ENCODE measurements around the gene CSF3R. TPM values are rescaled to one million over a fixed set of nuclear protein-coding genes. Genes with fewer than 3 reads are reported as not detected.

CSF3R gene
- total RNA-seq, 1 donor from 2014 or later, result 0.54 TPM

GRCh38 chr1:36440646-36441045, 42.1 kb downstream of the CSF3R start:
- no peak overlapping the region for H3K4me3 Mint-ChIP-seq
- H3K4me1 Mint-ChIP-seq (ENCODE audit: low read depth), result no peaks in the 10 kb centered on the region
- H3K36me3 Mint-ChIP-seq (ENCODE audit: low read depth), result no peaks in the 10 kb centered on the region
- no peak for DNase-seq (ENCODE audit: low spot score)
- no peaks in the 10 kb centered on the region for H3K9me3 Mint-ChIP-seq
- peaks cover 12% of the 10 kb centered on the region for H3K27me3 Mint-ChIP-seq (ENCODE audit: insufficient read depth)
- no peak overlapping the region for H3K27ac Mint-ChIP-seq
- intact Hi-C loops (cut with micrococcal nuclease), result no loop called here

GRCh38 chr1:36440044-36440443, 42.7 kb downstream of the CSF3R start:
- no peak overlapping the region for H3K27ac Mint-ChIP-seq
- no peaks in the 10 kb centered on the region for H3K36me3 Mint-ChIP-seq (ENCODE audit: low read depth)
- DNase-seq (ENCODE audit: low spot score), result no peak
- H3K4me3 Mint-ChIP-seq, result no peak overlapping the region
- intact Hi-C loops (cut with micrococcal nuclease), result no loop called here
- peaks cover 12% of the 10 kb centered on the region for H3K27me3 Mint-ChIP-seq (ENCODE audit: insufficient read depth)
- no peaks in the 10 kb centered on the region for H3K9me3 Mint-ChIP-seq
- H3K4me1 Mint-ChIP-seq (ENCODE audit: low read depth), result no peaks in the 10 kb centered on the region

GRCh38 chr1:36438715-36439114, 44.0 kb downstream of the CSF3R start:
- Mint-ChIP-seq H3K4me1 (ENCODE audit: low read depth) (no peaks in the 10 kb centered on the region), H3K9me3 (no peaks in the 10 kb centered on the region), H3K4me3 (no peak overlapping the region), H3K27ac (no peak overlapping the region), H3K36me3 (ENCODE audit: low read depth) (no peaks in the 10 kb centered on the region), H3K27me3 (ENCODE audit: insufficient read depth) (peaks cover 14% of the 10 kb centered on the region)
- intact Hi-C loops (cut with micrococcal nuclease), result no loop called here
- no peak for DNase-seq (ENCODE audit: low spot score)

GRCh38 chr1:36436821-36437220, 45.9 kb downstream of the CSF3R start:
- no peak overlapping the region for H3K27ac Mint-ChIP-seq
- no peaks in the 10 kb centered on the region for H3K9me3 Mint-ChIP-seq
- H3K4me1 Mint-ChIP-seq (ENCODE audit: low read depth), result no peaks in the 10 kb centered on the region
- H3K27me3 Mint-ChIP-seq (ENCODE audit: insufficient read depth), result peaks cover 14% of the 10 kb centered on the region
- intact Hi-C loops (cut with micrococcal nuclease), result no loop called here
- H3K36me3 Mint-ChIP-seq (ENCODE audit: low read depth), result no peaks in the 10 kb centered on the region
- H3K4me3 Mint-ChIP-seq, result no peak overlapping the region
- DNase-seq (ENCODE audit: low spot score), result no peak

GRCh38 chr1:36433102-36433501, 49.6 kb downstream of the CSF3R start:
- Mint-ChIP-seq H3K36me3 (ENCODE audit: low read depth) (no peaks in the 10 kb centered on the region), H3K27ac (no peak overlapping the region), H3K4me1 (ENCODE audit: low read depth) (no peaks in the 10 kb centered on the region), H3K27me3 (ENCODE audit: insufficient read depth) (peaks cover 9% of the 10 kb centered on the region), H3K9me3 (no peaks in the 10 kb centered on the region), H3K4me3 (no peak overlapping the region)
- no peak for DNase-seq (ENCODE audit: low spot score)
- intact Hi-C loops (cut with micrococcal nuclease), result no loop called here

- peaks cover 9% of the 10 kb centered on the region for H3K27me3 Mint-ChIP-seq (ENCODE audit: insufficient read depth)
- no peaks in the 10 kb centered on the region for H3K36me3 Mint-ChIP-seq (ENCODE audit: low read depth)
- intact Hi-C loops (cut with micrococcal nuclease), result no loop called here
- H3K9me3 Mint-ChIP-seq, result no peaks in the 10 kb centered on the region
- H3K4me1 Mint-ChIP-seq (ENCODE audit: low read depth), result no peaks in the 10 kb centered on the region
- H3K27ac Mint-ChIP-seq, result no peak overlapping the region
- DNase-seq (ENCODE audit: low spot score), result no peak
- H3K4me3 Mint-ChIP-seq, result no peak overlapping the region
Measured at GRCh38 chr1:36432616-36433015, 50.1 kb downstream of the CSF3R start.

- Mint-ChIP-seq H3K27me3 (ENCODE audit: insufficient read depth) (peaks cover 6% of the 10 kb centered on the region), H3K9me3 (no peaks in the 10 kb centered on the region), H3K27ac (no peak overlapping the region), H3K36me3 (ENCODE audit: low read depth) (no peaks in the 10 kb centered on the region), H3K4me3 (no peak overlapping the region), H3K4me1 (ENCODE audit: low read depth) (peaks cover 7% of the 10 kb centered on the region)
- DNase-seq (ENCODE audit: low spot score), result no peak
- intact Hi-C loops (cut with micrococcal nuclease), result no loop called here
Measured at GRCh38 chr1:36425791-36426190, 56.9 kb downstream of the CSF3R start.

GRCh38 chr1:36421649-36422048, 61.1 kb downstream of the CSF3R start:
- Mint-ChIP-seq H3K27me3 (ENCODE audit: insufficient read depth) (peaks cover 2% of the 10 kb centered on the region), H3K27ac (no peak overlapping the region), H3K4me3 (no peak overlapping the region), H3K36me3 (ENCODE audit: low read depth) (no peaks in the 10 kb centered on the region), H3K9me3 (no peaks in the 10 kb centered on the region), H3K4me1 (ENCODE audit: low read depth) (peaks cover 14% of the 10 kb centered on the region)
- DNase-seq (ENCODE audit: low spot score), result no peak
- intact Hi-C loops (cut with micrococcal nuclease), result loop anchor here (1.0 to 2.0 kb wide), 2 partner anchors 25 to 136 kb away; partner anchors contain the start of gene LSM10

GRCh38 chr1:36420836-36421317, 61.8 kb downstream of the CSF3R start:
- H3K36me3 Mint-ChIP-seq (ENCODE audit: low read depth), result no peaks in the 10 kb centered on the region
- H3K27me3 Mint-ChIP-seq (ENCODE audit: insufficient read depth), result peaks cover 2% of the 10 kb centered on the region
- no peaks in the 10 kb centered on the region for H3K9me3 Mint-ChIP-seq
- H3K27ac Mint-ChIP-seq, result peak overlapping the region; percentile 48
- H3K4me1 Mint-ChIP-seq (ENCODE audit: low read depth), result peaks cover 14% of the 10 kb centered on the region
- intact Hi-C loops (cut with micrococcal nuclease), result loop anchor here (1.0 to 2.0 kb wide), 8 partner anchors 24 to 322 kb away; partner anchors contain the start of genes EVA1B, LSM10 and TRAPPC3
- peak; percentile 81 for DNase-seq (ENCODE audit: low spot score)
- no peak overlapping the region for H3K4me3 Mint-ChIP-seq

- Mint-ChIP-seq H3K4me1 (ENCODE audit: low read depth) (peaks cover 14% of the 10 kb centered on the region), H3K27ac (peak overlapping the region; percentile 48), H3K27me3 (ENCODE audit: insufficient read depth) (peaks cover 2% of the 10 kb centered on the region), H3K36me3 (ENCODE audit: low read depth) (no peaks in the 10 kb centered on the region), H3K9me3 (no peaks in the 10 kb centered on the region), H3K4me3 (no peak overlapping the region)
- DNase-seq (ENCODE audit: low spot score), result no peak
- intact Hi-C loops (cut with micrococcal nuclease), result loop anchor here (1.0 to 2.0 kb wide), 7 partner anchors 24 to 321 kb away; partner anchors contain the start of genes EVA1B, LSM10 and TRAPPC3
Measured at GRCh38 chr1:36420409-36420808, 62.3 kb downstream of the CSF3R start.

GRCh38 chr1:36419569-36419968, 63.1 kb downstream of the CSF3R start:
- intact Hi-C loops (cut with micrococcal nuclease), result no loop called here
- peaks cover 14% of the 10 kb centered on the region for H3K4me1 Mint-ChIP-seq (ENCODE audit: low read depth)
- H3K9me3 Mint-ChIP-seq, result no peaks in the 10 kb centered on the region
- H3K27ac Mint-ChIP-seq, result no peak overlapping the region
- no peak for DNase-seq (ENCODE audit: low spot score)
- H3K27me3 Mint-ChIP-seq (ENCODE audit: insufficient read depth), result peaks cover 2% of the 10 kb centered on the region
- H3K4me3 Mint-ChIP-seq, result no peak overlapping the region
- H3K36me3 Mint-ChIP-seq (ENCODE audit: low read depth), result no peaks in the 10 kb centered on the region

GRCh38 chr1:36419140-36419539, 63.6 kb downstream of the CSF3R start:
- intact Hi-C loops (cut with micrococcal nuclease), result no loop called here
- H3K27me3 Mint-ChIP-seq (ENCODE audit: insufficient read depth), result peaks cover 2% of the 10 kb centered on the region
- DNase-seq (ENCODE audit: low spot score), result no peak
- H3K4me1 Mint-ChIP-seq (ENCODE audit: low read depth), result peaks cover 14% of the 10 kb centered on the region
- H3K36me3 Mint-ChIP-seq (ENCODE audit: low read depth), result no peaks in the 10 kb centered on the region
- no peaks in the 10 kb centered on the region for H3K9me3 Mint-ChIP-seq
- no peak overlapping the region for H3K27ac Mint-ChIP-seq
- H3K4me3 Mint-ChIP-seq, result no peak overlapping the region

- Mint-ChIP-seq H3K27ac (no peak overlapping the region), H3K36me3 (ENCODE audit: low read depth) (no peaks in the 10 kb centered on the region), H3K4me1 (ENCODE audit: low read depth) (peaks cover 15% of the 10 kb centered on the region), H3K4me3 (no peak overlapping the region), H3K27me3 (ENCODE audit: insufficient read depth) (peaks cover 2% of the 10 kb centered on the region), H3K9me3 (no peaks in the 10 kb centered on the region)
- intact Hi-C loops (cut with micrococcal nuclease), result no loop called here
- no peak for DNase-seq (ENCODE audit: low spot score)
Measured at GRCh38 chr1:36417931-36418330, 64.8 kb downstream of the CSF3R start.

Measured in activated T-helper 1 cell treated with anti-CD3 and anti-CD28 coated beads, Interleukin-12 subunit alpha, Interleukin-12 subunit beta, Interleukin-2, Interleukin-4 antibody, amounts not matched to agents 30 ng/mL and 10 ng/mL and 1 ng/mL, durations not matched to agents 14 hours and 24 hours and 36 hours (primary cell).